ENCODE results near the gene TUBD1. TPM values are rescaled to one million over a fixed set of nuclear protein-coding genes. Genes with fewer than 3 reads are reported as not detected.

TUBD1 gene
- total RNA-seq, 1 donor from 2014 or later = 9.0 TPM

- Mint-ChIP-seq H3K4me1 (ENCODE audit: low read depth, unreplicated experiment) (peaks cover 5% of the 10 kb centered on the region), H3K9me3 (ENCODE audit: unreplicated experiment) (no peaks in the 10 kb centered on the region), H3K4me3 (ENCODE audit: unreplicated experiment) (no peak overlapping the region), H3K27me3 (ENCODE audit: low read depth, unreplicated experiment) (no peaks in the 10 kb centered on the region), H3K36me3 (ENCODE audit: low read depth, unreplicated experiment) (peaks cover 2% of the 10 kb centered on the region), H3K27ac (ENCODE audit: unreplicated experiment) (no peak overlapping the region)
- Histone ChIP-seq H3K4me3 (ENCODE audit: insufficient read depth, low read depth, low read length) (no peak overlapping the region), H3K27me3 (ENCODE audit: insufficient read depth, low read length) (no peaks in the 10 kb centered on the region), H3K36me3 (ENCODE audit: insufficient read depth, low read length) (no peaks in the 10 kb centered on the region), H3K4me1 (ENCODE audit: insufficient read depth, low read length) (no peaks in the 10 kb centered on the region), H3K9ac (ENCODE audit: low read length) (no peak overlapping the region), H4K20me1 (ENCODE audit: insufficient read depth, low read length) (no peaks in the 10 kb centered on the region), H3K79me2 (ENCODE audit: insufficient read depth, low read length) (no peaks in the 10 kb centered on the region), H3K9me3 (ENCODE audit: insufficient read depth, low read depth, low read length) (no peaks in the 10 kb centered on the region), H2AFZ (ENCODE audit: low read depth, low read length) (no peak overlapping the region), H3K4me2 (ENCODE audit: low read length) (no peak overlapping the region), H3K27ac (ENCODE audit: low read depth, low read length) (no peak overlapping the region)
- FAIRE-seq (no peak), DNase-seq (ENCODE audit: low read depth) (no peak)
- no peak for TF ChIP-seq EZH2 (IDR thresholded peaks at IDR 0.05; ENCODE audit: insufficient read depth, low read length)
- TF ChIP-seq CTCF (IDR thresholded peaks at IDR 0.05; ENCODE audit: insufficient read depth, low read depth, low read length) = no peak
Observed at GRCh38 chr17:59863616-59864015, 29.1 kb downstream of the TUBD1 start.

- Mint-ChIP-seq H3K4me1 (ENCODE audit: low read depth, unreplicated experiment) (peaks cover 16% of the 10 kb centered on the region), H3K4me3 (ENCODE audit: unreplicated experiment) (no peak overlapping the region), H3K27me3 (ENCODE audit: low read depth, unreplicated experiment) (no peaks in the 10 kb centered on the region), H3K9me3 (ENCODE audit: unreplicated experiment) (no peaks in the 10 kb centered on the region), H3K27ac (ENCODE audit: unreplicated experiment) (peak overlapping the region; percentile 47), H3K36me3 (ENCODE audit: low read depth, unreplicated experiment) (no peaks in the 10 kb centered on the region)
- Histone ChIP-seq H3K79me2 (ENCODE audit: insufficient read depth, low read length) (no peaks in the 10 kb centered on the region), H3K36me3 (ENCODE audit: insufficient read depth, low read length) (no peaks in the 10 kb centered on the region), H3K4me1 (ENCODE audit: insufficient read depth, low read length) (no peaks in the 10 kb centered on the region), H3K4me2 (ENCODE audit: low read length) (no peak overlapping the region), H3K4me3 (ENCODE audit: insufficient read depth, low read depth, low read length) (no peak overlapping the region), H3K9me3 (ENCODE audit: insufficient read depth, low read depth, low read length) (no peaks in the 10 kb centered on the region), H4K20me1 (ENCODE audit: insufficient read depth, low read length) (no peaks in the 10 kb centered on the region), H3K27ac (ENCODE audit: low read depth, low read length) (no peak overlapping the region), H3K27me3 (ENCODE audit: insufficient read depth, low read length) (no peaks in the 10 kb centered on the region), H3K9ac (ENCODE audit: low read length) (no peak overlapping the region), H2AFZ (ENCODE audit: low read depth, low read length) (no peak overlapping the region)
- FAIRE-seq (peak; percentile 45), DNase-seq (ENCODE audit: low read depth) (peak; percentile 45)
- peak; percentile 59 for TF ChIP-seq CTCF (IDR thresholded peaks at IDR 0.05; ENCODE audit: insufficient read depth, low read depth, low read length)
- TF ChIP-seq EZH2 (IDR thresholded peaks at IDR 0.05; ENCODE audit: insufficient read depth, low read length) = no peak
Observed at GRCh38 chr17:59859444-59860025, 33.2 kb downstream of the TUBD1 start.

GRCh38 chr17:59858932-59859331 lies 33.8 kb downstream of the TUBD1 start:
- no peaks in the 10 kb centered on the region for H3K79me2 ChIP-seq (ENCODE audit: insufficient read depth, low read length)
- H3K4me1 ChIP-seq (ENCODE audit: insufficient read depth, low read length) = peaks cover under 1% of the 10 kb centered on the region
- Mint-ChIP-seq H3K9me3 (ENCODE audit: unreplicated experiment) (no peaks in the 10 kb centered on the region), H3K36me3 (ENCODE audit: low read depth, unreplicated experiment) (no peaks in the 10 kb centered on the region), H3K4me3 (ENCODE audit: unreplicated experiment) (no peak overlapping the region), H3K27ac (ENCODE audit: unreplicated experiment) (peak overlapping the region; percentile 47), H3K4me1 (ENCODE audit: low read depth, unreplicated experiment) (peaks cover 16% of the 10 kb centered on the region), H3K27me3 (ENCODE audit: low read depth, unreplicated experiment) (no peaks in the 10 kb centered on the region)
- no peak for TF ChIP-seq EZH2 (IDR thresholded peaks at IDR 0.05; ENCODE audit: insufficient read depth, low read length)
- no peak for TF ChIP-seq CTCF (IDR thresholded peaks at IDR 0.05; ENCODE audit: insufficient read depth, low read depth, low read length)
- H2AFZ ChIP-seq (ENCODE audit: low read depth, low read length) = no peak overlapping the region
- no peaks in the 10 kb centered on the region for H3K36me3 ChIP-seq (ENCODE audit: insufficient read depth, low read length)
- DNase-seq (ENCODE audit: low read depth) (no peak), FAIRE-seq (no peak)
- H3K9ac ChIP-seq (ENCODE audit: low read length) = no peak overlapping the region
- H3K27me3 ChIP-seq (ENCODE audit: insufficient read depth, low read length) = no peaks in the 10 kb centered on the region
- no peak overlapping the region for H3K4me3 ChIP-seq (ENCODE audit: insufficient read depth, low read depth, low read length)
- H3K9me3 ChIP-seq (ENCODE audit: insufficient read depth, low read depth, low read length) = no peaks in the 10 kb centered on the region
- no peaks in the 10 kb centered on the region for H4K20me1 ChIP-seq (ENCODE audit: insufficient read depth, low read length)
- H3K4me2 ChIP-seq (ENCODE audit: low read length) = no peak overlapping the region
- H3K27ac ChIP-seq (ENCODE audit: low read depth, low read length) = no peak overlapping the region
